GM21825 (cell line): ENCODE measurements around the gene WTIP.
"Not testable (repeated sequence)": the region's sequence is repeated elsewhere in the genome, so short reads cannot be mapped to it uniquely, and the experiment has no call there.

Source experiments
- ATAC-seq: cut with Tn5 transposase; IDR thresholded peaks from one replicate; pipeline ENCODE4 v1.9.1; 2021; ENCODE audit warnings: mild to moderate bottlenecking, moderate library complexity; ENCODE audit not compliant: unreplicated experiment

WTIP gene

GRCh38 chr19:34480971-34481841 is at the start of gene WTIP:
TSS of gene WTIP (plus strand) at chr19:34481758. CDS start at chr19:34481975, 217 bp downstream.
- no peak for ATAC-seq

- no peak for ATAC-seq
Observed at GRCh38 chr19:34432797-34433196, 48.8 kb upstream of the WTIP start.

DNA sequence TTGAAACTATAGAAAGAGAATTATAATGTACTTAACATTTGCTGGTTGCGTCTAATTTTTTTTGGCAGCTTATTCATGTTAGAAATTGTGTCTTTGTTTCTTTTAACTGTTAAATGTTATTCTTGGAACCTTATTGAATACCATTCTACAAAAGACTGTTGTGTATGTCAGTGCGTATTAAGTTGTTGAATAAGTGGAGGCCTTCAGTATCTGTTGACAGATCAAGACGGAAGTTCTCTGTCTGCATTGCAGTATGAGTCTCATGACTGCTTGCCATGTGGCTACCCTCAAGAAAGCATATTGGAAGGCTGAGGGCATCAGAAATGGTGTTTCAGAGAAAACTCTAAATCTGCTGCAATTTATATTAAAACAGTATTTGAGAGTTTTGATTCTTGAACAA is 44.8 kb upstream of the WTIP start:
- ATAC-seq = no peak

DNA sequence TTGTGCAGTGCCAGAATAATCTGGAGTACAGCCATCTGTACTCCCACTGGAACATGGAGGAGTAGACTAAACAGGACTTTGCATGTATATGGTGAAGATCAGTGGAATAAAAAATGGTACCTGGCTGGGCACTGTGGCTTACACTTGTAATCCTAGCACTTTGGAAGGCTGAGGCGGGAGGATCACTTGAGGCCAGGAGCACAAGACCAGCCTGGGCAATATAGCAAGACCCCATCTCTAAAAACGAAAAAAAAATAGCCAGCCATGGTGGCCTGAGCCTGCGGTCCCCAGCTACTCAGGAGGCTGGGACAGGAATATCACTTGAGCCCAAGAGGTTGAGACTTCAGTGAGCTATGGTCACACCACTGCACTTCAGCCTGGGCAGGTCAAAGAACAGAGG is 33.4 kb upstream of the WTIP start:
- no peak for ATAC-seq

DNA sequence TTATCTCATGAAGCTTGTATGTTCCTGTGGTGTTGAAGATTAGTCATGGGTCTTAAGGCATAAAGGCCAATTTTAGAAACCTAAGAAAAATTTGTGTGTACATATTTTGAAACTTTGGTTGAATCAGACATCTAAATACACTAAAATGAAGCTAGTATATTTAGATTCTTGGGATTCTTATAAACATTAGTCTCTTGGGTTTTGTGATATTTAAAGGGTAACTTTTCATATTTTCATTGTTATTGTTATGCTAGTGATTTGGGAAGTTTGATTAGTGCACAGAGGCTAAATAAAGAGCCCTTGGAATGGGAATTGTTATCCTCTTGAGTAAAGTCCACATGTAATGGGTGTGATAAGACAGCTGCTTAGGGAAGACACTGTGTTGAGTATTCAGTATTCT is 28.8 kb upstream of the WTIP start:
- ATAC-seq = no peak

- no peak for ATAC-seq
Observed at GRCh38 chr19:34454091-34454490, 27.5 kb upstream of the WTIP start.

GRCh38 chr19:34454685-34455084 is 26.9 kb upstream of the WTIP start:
- no peak for ATAC-seq

- ATAC-seq = not testable (repeated sequence)
Observed at GRCh38 chr19:34455783-34456480, 25.6 kb upstream of the WTIP start.

DNA sequence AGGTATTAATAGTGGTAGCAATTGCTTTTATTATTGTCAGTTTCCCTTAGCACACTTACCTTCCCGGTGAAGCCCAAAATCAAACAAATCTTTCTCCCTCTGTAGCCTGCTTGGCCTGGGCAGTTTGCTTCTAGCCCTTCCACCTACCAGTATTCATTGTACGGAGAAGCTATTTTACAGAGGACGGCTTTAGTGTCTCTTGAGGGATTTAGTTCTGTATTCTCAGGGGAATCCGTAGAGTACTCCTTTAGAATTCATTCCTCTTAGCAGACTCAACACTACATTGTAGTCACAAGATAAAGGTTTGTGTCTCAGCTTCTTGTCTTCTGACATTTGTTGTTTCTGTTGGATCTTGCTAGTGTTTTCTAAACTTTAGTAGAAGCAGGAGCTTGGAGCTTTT is 24.1 kb upstream of the WTIP start:
- no peak for ATAC-seq

DNA sequence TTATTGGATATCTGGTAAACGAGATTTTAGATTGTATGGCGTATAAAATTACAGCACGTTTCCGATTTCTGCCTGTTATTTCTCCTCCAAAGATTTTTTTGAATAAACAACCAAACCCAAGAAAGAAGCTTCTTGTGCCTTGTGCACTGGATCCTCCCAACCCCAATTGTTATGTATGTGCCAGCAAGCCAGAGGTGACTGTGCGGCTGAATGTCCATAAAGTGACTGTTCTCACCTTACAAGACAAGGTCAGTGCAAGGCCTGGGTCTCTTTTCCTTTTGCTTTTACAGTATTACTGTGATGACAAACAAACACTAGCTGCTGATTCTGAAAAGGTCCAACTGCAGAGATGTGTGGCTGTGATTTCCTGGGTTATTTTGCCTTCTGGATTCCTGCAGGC is 22.9 kb upstream of the WTIP start:
- ATAC-seq = no peak

DNA sequence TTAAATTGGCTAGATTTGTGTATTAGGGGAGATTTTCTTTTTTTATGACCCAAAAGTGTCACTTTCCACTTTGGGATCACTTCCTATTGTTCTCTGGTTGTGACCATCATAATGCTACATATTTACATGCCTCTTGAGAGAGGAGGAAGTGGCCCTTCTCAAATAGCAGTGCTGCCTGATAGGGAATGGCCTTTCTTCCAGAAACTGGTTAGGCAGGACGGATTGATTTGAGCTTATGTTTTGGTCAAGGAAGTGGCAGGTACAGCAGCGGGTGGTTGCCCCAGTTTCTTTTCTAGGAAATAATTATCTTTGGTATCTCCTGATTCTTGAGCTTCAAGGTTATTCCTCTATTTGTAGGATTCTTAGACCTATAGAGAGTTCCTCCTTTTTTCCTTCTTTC is 21.9 kb upstream of the WTIP start:
- no peak for ATAC-seq

- no peak for ATAC-seq
Observed at GRCh38 chr19:34461375-34462100, 20.0 kb upstream of the WTIP start.

DNA sequence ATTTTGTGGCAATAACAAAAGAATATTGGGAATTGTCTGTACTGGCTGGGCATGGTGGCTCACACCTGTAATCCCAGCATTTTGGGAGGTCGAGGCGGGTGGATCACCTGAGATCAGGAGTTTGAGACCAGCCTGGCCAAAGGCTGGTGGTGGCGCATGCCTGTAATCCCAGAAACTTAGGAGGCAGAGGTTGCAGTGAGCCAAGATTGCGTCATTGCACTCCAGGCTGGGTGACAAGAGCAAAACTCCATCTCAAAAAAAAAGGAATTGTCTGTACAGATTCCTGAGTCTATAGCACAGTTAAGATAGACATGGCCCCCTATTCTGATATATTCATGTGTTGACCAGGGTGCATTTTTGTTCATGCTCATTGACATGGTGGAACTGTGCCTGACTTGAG is 16.8 kb upstream of the WTIP start:
- ATAC-seq = not testable (repeated sequence)

- ATAC-seq = no peak
Observed at GRCh38 chr19:34468409-34468808, 13.1 kb upstream of the WTIP start.

GRCh38 chr19:34469026-34469425 is 12.5 kb upstream of the WTIP start:
- not testable (repeated sequence) for ATAC-seq

DNA sequence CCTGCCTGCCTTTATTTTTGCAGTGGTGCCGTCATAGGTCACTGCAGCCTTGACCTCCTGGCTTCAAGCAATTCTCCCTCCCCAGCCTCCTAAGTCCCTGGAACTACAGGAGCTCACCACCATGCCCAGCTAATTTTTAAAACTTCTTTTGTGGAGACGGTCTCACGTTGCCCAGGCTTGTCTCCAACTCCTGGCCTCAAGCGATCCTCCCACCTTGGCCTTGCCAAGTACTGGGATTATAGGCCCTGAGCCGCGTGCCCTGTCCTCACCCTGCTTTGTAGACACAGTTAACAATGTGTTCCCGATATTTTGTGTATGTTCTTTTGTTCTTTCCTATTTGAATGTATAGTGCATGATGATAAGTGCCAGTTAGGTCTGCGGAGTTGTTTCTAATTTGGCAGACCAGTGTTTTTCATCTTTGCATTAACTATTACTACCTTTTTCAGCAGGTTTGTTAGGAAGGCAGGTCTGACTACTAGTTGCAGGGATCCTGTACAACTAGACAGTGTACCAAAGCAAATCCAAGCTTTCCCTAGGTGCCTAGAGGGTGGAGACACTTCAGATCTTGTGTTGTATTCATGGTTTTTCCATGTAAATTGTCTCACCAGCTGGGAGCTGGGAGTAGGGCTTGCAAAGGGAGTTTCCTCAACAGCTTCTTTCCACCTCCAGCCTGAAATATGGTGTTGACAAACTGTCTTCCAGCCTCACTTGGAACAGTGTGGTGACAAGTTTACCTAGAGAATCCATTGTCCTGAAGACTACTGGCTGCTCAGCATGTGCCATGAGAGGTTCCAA is 9.5 kb upstream of the WTIP start:
- no peak for ATAC-seq

DNA sequence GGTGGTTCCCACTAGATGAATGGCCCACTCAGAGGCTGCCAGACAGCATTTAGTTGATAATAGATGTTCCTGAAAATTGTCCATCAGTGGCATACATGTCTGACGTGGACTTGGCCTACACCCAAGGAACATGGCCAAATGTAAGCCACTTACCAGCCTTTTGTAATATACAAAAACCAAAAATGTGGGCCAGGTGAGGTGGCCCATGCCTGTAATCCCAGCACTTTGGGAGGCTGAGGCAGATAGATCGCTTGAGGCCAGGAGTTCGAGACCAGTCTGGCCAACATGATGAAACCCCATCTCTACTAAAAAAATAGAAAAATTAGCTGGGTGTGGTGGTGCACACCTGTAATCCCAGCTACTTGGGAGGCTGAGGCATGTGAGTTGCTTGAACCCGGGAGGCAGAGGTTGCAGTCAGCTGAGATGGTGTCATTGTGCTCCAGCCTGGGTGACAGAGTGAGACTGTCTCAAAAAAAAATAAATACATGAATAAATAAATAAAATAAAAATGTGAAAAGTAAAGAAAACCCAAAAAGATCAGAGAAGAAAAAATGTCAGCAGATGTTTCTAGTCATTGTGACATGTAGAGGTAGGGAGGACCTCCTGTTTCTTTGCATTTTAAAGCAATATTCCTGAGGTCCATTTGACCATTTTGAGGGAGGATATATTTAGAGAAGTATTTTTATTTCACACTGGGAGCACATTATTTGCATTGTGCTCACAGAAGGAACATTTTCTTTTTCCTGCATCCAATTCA is 7.1 kb upstream of the WTIP start:
- no peak for ATAC-seq

- ATAC-seq = no peak
Observed at GRCh38 chr19:34475026-34475974, 6.3 kb upstream of the WTIP start.
